ENCODE data around the gene FTO. TPM values are rescaled to one million over a fixed set of nuclear protein-coding genes. Genes with fewer than 3 reads are reported as not detected.

FTO gene
- total and polyA plus RNA-seq, 2 of the 13 experiments (the other 11 are each of a cell fraction or from before 2014, with no cell fraction given): 41.6 to 55.8 TPM

DNA sequence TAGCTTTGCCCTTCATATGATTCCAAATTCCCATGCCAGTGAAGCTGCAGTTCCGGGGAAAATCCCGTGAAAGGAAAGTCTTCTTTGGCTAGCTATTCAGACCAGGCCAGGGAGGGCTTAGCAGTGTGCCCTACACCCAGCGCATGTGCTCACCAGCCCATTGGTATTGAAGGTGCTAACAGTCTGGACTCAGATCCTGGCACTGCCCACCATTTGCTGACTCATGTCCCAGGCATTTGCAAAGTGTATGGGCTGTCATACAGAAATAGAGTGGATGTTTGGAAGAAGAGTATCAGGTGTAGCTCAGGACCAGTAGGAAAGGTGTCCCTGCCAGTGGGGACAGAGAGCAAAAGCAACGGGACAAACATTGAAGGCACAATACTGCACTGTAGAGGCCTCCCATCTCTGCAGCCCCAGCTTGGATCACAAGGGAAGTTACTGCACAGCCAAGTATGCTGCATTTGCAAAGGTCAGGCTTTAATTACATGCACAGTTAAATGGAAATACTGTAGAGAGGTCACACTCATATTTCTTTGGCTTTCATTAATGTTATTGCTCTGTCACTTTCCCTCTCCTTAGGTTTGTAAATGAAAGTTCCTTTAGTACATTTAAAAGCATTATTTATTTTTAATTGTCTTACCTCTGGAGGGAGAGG, 362.6 kb downstream of the FTO start (continued):
- TF ChIP-seq, protein P1, sequence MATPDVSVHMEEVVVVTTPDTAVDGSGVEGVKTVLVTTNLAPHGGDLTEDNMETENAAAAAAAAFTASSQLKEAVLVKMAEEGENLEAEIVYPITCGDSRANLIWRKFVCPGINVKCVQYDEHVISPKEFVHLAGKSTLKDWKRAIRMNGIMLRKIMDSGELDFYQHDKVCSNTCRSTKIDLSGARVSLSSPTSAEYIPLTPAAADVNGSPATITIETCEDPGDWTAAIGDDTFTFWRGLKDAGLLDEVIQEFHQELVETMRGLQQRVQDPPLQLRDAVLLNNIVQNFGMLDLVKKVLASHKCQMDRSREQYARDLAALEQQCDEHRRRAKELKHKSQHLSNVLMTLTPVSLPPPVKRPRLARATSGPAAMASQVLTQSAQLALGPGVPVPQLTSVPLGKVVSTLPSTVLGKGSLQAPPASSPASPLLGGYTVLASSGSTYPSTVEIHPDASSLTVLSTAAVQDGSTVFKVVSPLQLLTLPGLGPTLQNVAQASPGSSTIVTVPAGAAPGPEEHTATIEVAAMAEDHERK (CRISPR knock-in tag; IDR thresholded peaks at IDR 0.05; ENCODE audit: low read depth): no peak
- TF ChIP-seq, protein P2, sequence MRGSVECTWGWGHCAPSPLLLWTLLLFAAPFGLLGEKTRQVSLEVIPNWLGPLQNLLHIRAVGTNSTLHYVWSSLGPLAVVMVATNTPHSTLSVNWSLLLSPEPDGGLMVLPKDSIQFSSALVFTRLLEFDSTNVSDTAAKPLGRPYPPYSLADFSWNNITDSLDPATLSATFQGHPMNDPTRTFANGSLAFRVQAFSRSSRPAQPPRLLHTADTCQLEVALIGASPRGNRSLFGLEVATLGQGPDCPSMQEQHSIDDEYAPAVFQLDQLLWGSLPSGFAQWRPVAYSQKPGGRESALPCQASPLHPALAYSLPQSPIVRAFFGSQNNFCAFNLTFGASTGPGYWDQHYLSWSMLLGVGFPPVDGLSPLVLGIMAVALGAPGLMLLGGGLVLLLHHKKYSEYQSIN (CRISPR knock-in tag; IDR thresholded peaks at IDR 0.05; ENCODE audit: borderline replicate concordance): no peak
- TF ChIP-seq HDAC2 (CRISPR knock-in tag; IDR thresholded peaks at IDR 0.05): peak; percentile 34; the same call in 1 of the 2 replicates
- no peak for TF ChIP-seq ZIK1 (CRISPR knock-in tag; IDR thresholded peaks at IDR 0.05; ENCODE audit: borderline replicate concordance, low read depth)
- no peak for TF ChIP-seq SAP130 (CRISPR knock-in tag; IDR thresholded peaks at IDR 0.05; ENCODE audit: low read depth)
- TF ChIP-seq ARNT (IDR thresholded peaks at IDR 0.05): no peak
- 0 out of 2 replicates have a peak, but pooled peaks have one; percentile 32 for TF ChIP-seq ZMYM4 (CRISPR knock-in tag; IDR thresholded peaks at IDR 0.05)
- TF ChIP-seq TARDBP (CRISPR knock-in tag; IDR thresholded peaks at IDR 0.05): peak; percentile 31; the same call in 1 of the 2 replicates
- TF ChIP-seq ZNF329 (CRISPR knock-in tag; IDR thresholded peaks at IDR 0.05; ENCODE audit: low read depth): no peak
- TF ChIP-seq, protein P3, sequence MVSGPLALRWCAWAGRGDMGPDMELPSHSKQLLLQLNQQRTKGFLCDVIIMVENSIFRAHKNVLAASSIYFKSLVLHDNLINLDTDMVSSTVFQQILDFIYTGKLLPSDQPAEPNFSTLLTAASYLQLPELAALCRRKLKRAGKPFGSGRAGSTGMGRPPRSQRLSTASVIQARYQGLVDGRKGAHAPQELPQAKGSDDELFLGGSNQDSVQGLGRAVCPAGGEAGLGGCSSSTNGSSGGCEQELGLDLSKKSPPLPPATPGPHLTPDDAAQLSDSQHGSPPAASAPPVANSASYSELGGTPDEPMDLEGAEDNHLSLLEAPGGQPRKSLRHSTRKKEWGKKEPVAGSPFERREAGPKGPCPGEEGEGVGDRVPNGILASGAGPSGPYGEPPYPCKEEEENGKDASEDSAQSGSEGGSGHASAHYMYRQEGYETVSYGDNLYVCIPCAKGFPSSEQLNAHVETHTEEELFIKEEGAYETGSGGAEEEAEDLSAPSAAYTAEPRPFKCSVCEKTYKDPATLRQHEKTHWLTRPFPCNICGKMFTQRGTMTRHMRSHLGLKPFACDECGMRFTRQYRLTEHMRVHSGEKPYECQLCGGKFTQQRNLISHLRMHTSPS (CRISPR knock-in tag; IDR thresholded peaks at IDR 0.05; ENCODE audit: low read depth): peak; percentile 53; the same call in 1 of the 2 replicates
- peak; percentile 89 for TF ChIP-seq FOSL2 (CRISPR knock-in tag; IDR thresholded peaks at IDR 0.05)
- TF ChIP-seq MAFF (IDR thresholded peaks at IDR 0.05; ENCODE audit: low read depth, low read length): peak; percentile 42; the same call in 1 of the 2 replicates
- TF ChIP-seq KAT8 (CRISPR knock-in tag; IDR thresholded peaks at IDR 0.05): no peak
- TF ChIP-seq, protein P4, sequence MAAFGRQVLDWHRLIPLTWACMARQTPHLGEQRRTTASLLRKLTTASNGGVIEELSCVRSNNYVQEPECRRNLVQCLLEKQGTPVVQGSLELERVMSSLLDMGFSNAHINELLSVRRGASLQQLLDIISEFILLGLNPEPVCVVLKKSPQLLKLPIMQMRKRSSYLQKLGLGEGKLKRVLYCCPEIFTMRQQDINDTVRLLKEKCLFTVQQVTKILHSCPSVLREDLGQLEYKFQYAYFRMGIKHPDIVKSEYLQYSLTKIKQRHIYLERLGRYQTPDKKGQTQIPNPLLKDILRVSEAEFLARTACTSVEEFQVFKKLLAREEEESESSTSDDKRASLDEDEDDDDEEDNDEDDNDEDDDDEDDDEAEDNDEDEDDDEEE (CRISPR knock-in tag; IDR thresholded peaks at IDR 0.05): no peak
- TF ChIP-seq, protein P5, sequence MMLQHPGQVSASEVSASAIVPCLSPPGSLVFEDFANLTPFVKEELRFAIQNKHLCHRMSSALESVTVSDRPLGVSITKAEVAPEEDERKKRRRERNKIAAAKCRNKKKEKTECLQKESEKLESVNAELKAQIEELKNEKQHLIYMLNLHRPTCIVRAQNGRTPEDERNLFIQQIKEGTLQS (CRISPR knock-in tag; IDR thresholded peaks at IDR 0.05): peak; percentile 68; the same call in 1 of the 2 replicates
- no peak; the same call in 1 of the 2 replicates for TF ChIP-seq NFE2 (CRISPR knock-in tag; IDR thresholded peaks at IDR 0.05)
